AML-193 (cell line): ENCODE results near the gene LENG1.
A peak's percentile ranks its signal among the peaks of the same experiment; 100 is the strongest.
"Not testable (repeated sequence)": the region's sequence is repeated elsewhere in the genome, so short reads cannot be mapped to it uniquely, and the experiment has no call there.

ENCODE experiments used
- DNase-seq, 2 experiments: peaks; one replicate each; lab custom pipeline; 2025; lab: John Stamatoyannopoulos, UW

The LENG1 gene

DNA sequence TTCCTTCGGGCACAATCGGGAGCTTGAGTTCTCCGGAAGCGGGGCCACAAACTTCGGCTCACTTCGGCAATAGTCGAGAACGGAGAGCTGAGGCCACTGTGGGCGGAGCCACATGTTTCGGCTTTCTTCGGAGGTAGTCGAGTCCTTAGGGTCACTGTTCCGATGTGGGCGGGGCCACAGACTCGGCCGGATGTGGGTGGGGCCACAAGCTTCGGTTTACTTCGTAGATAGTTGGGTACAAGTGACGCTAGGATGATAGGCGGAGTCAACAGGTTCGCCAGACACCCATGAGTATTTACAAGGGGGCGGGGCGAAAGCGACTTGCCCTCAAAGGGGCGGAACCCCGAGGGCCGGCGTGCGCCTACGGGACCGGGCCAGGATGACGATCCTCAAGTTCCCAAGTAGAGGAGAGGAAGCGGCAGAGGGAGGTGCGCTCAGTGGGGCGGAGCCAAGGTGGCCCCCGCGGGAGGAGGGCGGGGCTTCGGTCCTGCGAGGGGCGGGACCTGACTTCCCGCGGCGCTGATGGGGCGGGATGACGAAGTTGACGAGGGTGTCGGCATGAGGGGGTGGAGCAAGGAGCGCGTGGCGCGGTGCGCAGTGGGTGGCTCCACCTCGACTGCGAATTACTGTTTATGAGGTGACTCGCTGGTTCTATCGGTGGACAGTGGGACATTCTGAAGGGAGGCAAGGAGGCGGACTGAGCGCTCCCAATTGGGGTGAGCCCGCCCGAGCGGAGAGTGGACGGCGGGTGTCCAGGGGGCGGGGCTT lies 30.4 kb upstream of the LENG1 start:
- peak; percentile 99 for DNase-seq

DNA sequence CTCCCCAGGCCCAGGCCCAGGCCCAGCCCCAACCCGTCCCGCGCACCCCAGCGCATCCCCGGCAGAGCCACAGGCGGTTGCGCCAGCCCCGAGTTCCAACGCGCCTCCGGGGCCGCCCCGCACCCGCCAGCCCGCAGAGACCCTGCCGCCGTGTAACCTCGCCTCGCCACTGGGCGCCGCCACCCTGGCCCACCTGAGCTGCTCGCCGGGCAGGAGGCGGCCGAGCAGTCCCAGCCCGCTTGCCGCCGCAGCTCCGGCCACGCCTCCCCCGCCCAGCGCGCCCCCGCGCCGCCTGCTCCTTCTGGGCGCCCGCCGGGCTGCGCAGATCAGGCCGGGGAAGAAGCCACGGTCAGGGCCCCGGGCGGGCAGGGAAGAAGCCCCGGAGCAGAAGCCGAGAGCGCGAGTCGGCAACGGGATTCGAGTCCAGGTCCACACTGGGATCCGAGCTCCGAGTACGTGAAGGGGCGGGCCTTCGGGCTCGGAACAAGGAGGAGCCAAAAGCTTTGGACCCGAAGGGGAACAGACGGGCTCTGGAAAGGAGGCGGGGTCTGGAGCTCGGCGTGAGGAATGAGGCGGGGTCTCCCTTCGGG lies 29.7 kb upstream of the LENG1 start, which contains the start of gene MBOAT7:
MBOAT7 (minus strand) TSS at position 436 of the 590 bp plus-strand sequence. CDS start 1,072 bp downstream, outside the sequence.
- no peak for DNase-seq

DNA sequence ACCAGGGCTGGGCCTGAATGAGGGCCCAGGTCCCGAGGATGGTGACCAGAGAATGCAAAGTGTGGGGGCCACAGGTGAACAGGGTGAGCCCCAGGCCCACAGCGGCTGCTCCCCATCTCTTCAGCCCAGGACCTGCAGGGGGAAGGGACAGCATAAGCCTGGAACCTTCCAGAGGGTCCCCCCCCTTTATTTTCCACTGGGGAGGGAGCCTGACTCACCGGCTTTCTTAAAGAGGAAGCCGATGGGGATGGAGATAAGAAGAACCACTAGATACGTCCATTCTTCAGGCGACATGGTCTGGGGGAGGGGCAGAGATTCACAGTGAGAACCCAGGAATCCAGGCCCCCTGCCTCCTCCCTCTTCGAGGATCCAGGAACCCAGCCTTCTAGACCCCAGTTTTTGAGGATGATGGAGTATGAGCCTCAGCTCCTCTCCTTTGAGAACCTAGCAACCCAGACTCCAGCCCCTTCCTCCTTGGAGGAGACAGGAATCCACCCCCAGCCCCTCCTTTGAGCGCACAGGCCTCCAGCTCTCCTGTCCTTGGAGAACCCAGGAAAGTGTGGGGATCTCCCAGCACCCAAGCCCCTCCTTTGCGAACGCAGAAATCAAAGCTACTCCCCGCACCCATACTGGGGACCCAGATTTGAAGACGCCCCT lies 28.8 kb upstream of the LENG1 start:
- DNase-seq = peak; percentile 26 to 33

DNA sequence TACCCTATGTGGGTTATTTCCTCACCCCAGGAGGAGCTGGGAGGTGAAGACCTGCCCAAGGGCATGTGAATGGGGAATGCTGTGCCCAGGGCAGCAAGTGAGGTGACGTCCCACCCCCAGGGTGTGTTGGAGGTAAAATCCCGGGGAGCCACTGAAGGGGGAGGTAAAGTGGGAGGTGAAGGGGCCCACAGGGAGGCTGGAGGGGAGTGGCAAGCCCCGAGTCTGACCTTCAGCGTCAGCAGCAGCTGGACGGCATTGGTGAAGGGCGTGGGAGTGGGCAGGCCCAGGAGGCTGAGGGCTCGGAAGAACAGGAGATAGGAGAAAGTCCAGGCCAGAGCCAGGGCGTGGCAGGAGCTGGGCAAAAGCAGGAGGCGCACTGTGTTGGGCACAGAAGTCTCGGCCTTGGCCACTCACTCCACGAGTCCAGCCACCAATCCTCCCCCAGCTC lies 27.4 kb upstream of the LENG1 start:
- DNase-seq = no peak

DNA sequence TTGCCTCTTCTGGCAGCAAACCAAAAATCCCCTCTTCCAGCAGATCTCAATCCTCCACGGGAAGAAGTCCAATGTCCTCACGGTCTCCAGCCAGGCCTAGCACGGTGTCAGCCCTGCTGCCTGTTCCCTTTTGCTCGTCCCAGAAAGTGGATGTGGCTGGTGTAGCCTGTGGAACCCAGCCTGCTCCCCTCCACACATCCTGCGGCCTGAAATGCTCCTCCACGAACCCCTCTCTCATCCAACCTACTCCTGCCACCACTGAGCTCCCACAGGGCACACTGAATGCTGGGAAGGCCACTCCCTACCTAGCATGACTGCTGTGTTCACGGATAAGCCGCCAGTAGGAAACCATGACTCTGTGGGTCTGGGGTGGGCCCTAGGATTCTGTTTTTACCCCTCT lies 26.8 kb upstream of the LENG1 start:
- DNase-seq = no peak

- DNase-seq = no peak
Observed at GRCh38 chr19:54183431-54183830, 23.9 kb upstream of the LENG1 start.

GRCh38 chr19:54181894-54182293 lies 22.4 kb upstream of the LENG1 start:
- DNase-seq = not testable (repeated sequence)

DNA sequence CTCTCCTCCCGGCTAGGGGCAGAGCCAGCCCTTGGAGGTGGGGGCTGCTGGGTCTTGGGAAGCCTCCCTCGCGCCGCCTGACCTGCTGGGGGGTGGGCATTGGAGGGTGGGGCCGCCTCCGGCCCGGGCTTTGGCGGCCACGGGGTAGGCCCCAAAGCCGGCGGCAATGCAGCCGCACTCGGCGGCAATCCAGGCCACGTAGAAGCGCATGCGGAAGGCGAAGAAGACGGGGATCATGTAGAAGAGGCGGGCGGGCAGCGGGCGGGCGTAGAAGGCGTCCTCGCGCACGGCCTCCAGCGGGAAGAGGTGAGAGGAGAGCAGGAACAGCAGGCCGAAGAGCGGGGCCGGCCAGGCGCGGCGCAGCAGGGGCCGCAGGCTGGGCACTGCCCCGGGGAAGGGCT lies 21.2 kb upstream of the LENG1 start:
- no peak for DNase-seq

GRCh38 chr19:54179921-54180461 lies 20.5 kb upstream of the LENG1 start:
- no peak for DNase-seq

- no peak for DNase-seq
Observed at GRCh38 chr19:54179262-54179852, 19.8 kb upstream of the LENG1 start.

DNA sequence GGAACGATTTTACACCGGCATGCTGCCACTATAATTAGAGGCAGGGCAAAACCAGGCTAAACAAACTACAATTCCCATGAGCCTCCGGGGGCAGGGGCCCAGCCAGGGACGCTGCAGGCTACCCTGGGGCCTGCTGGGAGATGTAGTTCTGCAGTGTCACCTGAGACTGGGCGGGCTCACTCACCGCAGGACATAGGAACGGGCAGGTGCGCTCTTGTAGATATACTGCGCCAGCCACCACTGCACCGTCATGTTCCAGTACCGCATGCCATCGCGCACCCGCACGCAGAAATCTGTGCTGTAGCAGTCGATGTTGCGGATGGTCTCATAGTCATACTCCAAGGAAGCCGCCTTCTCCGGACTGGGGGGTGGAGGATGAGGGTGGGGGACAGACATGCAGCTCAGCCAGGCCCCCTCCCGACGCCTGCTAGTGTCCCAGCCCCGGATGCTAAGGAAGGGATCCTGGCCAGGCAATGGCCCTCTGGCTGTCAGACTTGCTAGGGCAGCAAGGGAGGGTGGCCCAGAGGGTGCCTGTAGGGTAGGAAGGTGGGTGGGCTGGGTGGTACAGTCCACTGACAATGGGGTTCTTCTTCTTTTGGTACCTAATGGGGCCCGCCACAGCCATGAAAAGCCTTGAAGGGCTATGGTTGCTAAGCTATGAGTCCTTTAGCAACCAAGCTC lies 19.2 kb upstream of the LENG1 start:
- DNase-seq = no peak

GRCh38 chr19:54173951-54174834 lies 14.7 kb upstream of the LENG1 start:
- DNase-seq = no peak

DNA sequence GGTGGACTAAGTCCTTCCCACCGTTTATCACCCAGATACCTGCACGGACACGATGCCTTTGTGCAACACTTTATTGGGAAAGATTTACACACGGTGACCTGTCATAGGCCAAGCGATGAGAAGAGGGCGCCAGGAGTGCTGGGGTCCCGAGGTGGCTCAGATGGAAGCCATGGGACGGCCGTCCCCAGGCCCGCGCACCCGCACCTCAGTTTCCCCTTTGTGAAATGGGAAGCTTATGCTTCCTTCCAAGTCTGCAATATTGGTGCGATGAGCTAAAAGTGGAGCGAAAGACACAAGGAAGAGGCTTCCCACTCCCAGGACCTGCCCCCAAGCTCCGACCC lies 13.8 kb upstream of the LENG1 start:
- DNase-seq = no peak

- DNase-seq = no peak
Observed at GRCh38 chr19:54172471-54173358, 13.2 kb upstream of the LENG1 start, which contains the start of gene TMC4. TMC4 (minus strand) TSS chr19:54173160; CDS start chr19:54173117, 43 bp downstream.

DNA sequence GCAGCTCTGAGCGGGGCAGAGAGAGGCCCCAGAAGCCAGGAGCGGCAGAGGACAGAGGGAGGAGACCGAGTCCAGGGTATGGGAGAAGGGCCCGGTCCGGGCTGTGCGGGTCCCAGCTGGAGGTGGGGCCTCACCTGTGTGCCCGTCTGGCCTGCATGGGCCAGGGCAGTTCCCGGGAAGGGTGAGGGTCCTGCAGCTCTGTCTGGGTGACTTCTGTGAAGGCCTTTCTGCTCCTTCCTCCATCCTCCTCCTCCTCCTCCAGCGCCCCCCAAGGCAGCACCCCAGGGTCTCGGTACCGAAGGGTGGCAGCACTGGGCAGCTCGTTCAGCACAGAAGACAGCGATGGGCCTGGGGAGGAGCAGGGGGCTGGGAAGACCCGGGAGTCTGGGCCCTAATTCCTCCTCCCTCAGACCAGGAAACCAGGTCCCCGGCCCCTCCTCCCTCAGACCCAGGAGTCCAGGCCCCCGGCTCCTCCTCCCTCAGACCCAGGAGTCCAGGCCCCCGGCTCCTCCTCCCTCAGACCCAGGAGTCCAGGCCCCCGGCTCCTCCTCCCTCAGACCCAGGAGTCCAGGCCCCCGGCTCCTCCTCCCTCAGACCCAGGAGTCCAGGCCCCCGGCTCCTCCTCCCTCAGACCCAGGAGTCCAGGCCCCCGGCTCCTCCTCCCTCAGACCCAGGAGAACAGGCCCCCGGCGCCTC lies 12.4 kb upstream of the LENG1 start:
- DNase-seq = not testable (repeated sequence)

- DNase-seq = no peak
Observed at GRCh38 chr19:54169149-54169740, 9.7 kb upstream of the LENG1 start.

- DNase-seq = peak; percentile 74 to 81
Observed at GRCh38 chr19:54168174-54168917, 8.8 kb upstream of the LENG1 start.

- DNase-seq = no peak
Observed at GRCh38 chr19:54165222-54165621, 5.7 kb upstream of the LENG1 start.
